HL-60 (cell line): ENCODE data around the gene TMCO4.

ENCODE experiments used
- POLR2AphosphoS5 ChIP-seq: IDR thresholded peaks from 2 replicates; pipeline ENCODE4 v1.6.1; 2012; ENCODE audit warnings: low read depth
- TF ChIP-seq, protein P1 (sequence below): IDR thresholded peaks from one replicate; pipeline ENCODE4 v1.5.1; 2011; ENCODE audit warnings: low read length, control low read depth, inconsistent platforms; ENCODE audit not compliant: insufficient read depth

DNA sequence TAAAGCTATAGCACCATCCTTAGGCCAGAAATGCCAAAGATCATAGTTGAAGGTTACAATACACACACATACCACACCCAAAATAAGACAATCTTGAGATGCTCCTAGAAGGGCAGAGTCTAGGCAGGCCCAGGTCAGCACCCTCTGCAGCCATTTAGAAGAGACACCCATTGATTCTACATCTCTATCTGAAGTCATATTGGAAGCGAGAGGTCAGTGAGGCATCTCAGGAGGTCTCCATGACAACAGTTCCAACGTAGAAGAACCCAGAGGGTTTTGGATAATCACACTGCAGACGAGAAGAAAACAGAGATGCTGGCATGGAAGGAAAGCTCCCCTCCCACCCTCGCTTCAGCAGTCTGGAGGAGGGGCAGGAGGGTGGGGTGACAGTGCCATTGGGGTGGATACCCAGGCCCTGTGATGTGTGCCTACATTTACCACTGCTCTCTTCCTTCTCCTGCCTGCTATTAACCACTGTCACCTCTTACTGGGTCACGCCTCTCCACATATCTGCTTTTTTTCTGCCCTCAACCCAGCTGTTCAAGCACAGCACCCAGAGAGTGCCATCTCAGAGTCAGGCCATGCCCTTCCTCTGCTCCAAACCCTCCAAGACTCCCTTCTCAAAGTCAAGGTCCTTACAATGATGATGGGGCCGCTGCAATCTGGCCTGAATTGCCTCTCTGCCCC, 6.2 kb downstream of the TMCO4 start:
- TF ChIP-seq, protein P1, sequence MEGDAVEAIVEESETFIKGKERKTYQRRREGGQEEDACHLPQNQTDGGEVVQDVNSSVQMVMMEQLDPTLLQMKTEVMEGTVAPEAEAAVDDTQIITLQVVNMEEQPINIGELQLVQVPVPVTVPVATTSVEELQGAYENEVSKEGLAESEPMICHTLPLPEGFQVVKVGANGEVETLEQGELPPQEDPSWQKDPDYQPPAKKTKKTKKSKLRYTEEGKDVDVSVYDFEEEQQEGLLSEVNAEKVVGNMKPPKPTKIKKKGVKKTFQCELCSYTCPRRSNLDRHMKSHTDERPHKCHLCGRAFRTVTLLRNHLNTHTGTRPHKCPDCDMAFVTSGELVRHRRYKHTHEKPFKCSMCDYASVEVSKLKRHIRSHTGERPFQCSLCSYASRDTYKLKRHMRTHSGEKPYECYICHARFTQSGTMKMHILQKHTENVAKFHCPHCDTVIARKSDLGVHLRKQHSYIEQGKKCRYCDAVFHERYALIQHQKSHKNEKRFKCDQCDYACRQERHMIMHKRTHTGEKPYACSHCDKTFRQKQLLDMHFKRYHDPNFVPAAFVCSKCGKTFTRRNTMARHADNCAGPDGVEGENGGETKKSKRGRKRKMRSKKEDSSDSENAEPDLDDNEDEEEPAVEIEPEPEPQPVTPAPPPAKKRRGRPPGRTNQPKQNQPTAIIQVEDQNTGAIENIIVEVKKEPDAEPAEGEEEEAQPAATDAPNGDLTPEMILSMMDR, result no peak
- TF ChIP-seq POLR2AphosphoS5, result no peak
